ENCODE data around the gene KDM4C. TPM values are rescaled to one million over a fixed set of nuclear protein-coding genes. Genes with fewer than 3 reads are reported as not detected.

Gene KDM4C
- polyA plus RNA-seq, 4 donors = 12.6 to 27.3 (median 18.9) TPM

GRCh38 chr9:6955251-6955921, 197.6 kb downstream of the KDM4C start:
- 55 to 66% (median 57%) methylated on average over 7 of the region's 7 CpGs for WGBS, 3 donors
- Histone ChIP-seq H3K4me3 (ENCODE audit: low read depth in 1 of 3, low read length in 3 of 3) (no peak overlapping the region), H3K9me3 (ENCODE audit: control insufficient read depth in 2 of 2, insufficient read depth in 1 of 2, low read depth in 1 of 2, low read length in 1 of 2) (no peaks in the 10 kb centered on the region), H3K27me3 (ENCODE audit: control insufficient read depth in 3 of 3, insufficient read depth in 3 of 3, low read length in 3 of 3) (no peaks in the 10 kb centered on the region), H3K4me1 (ENCODE audit: control insufficient read depth in 3 of 3, insufficient read depth in 2 of 3, low read depth in 1 of 3, low read length in 2 of 3) (peaks cover 0 to 10% (median 0%) of the 10 kb centered on the region in 3 donors), H3K27ac (ENCODE audit: low read depth in 1 of 3, low read length in 2 of 3) (no peak overlapping the region), H3K36me3 (ENCODE audit: control insufficient read depth in 3 of 3, insufficient read depth in 2 of 3, low read depth in 1 of 3, low read length in 3 of 3) (peaks cover 1 to 5% (median 2%) of the 10 kb centered on the region in 3 donors)
- DNase-seq (no peak), FAIRE-seq (no peak)

GRCh38 chr9:6956879-6957278, 199.1 kb downstream of the KDM4C start:
- FAIRE-seq (no peak), DNase-seq (no peak)
- Histone ChIP-seq H3K36me3 (ENCODE audit: control insufficient read depth in 3 of 3, insufficient read depth in 2 of 3, low read depth in 1 of 3, low read length in 3 of 3) (peaks cover 2 to 6% (median 6%) of the 10 kb centered on the region in 3 donors), H3K27me3 (ENCODE audit: control insufficient read depth in 3 of 3, insufficient read depth in 3 of 3, low read length in 3 of 3) (no peaks in the 10 kb centered on the region), H3K4me3 (ENCODE audit: low read depth in 1 of 3, low read length in 3 of 3) (no peak overlapping the region), H3K27ac (ENCODE audit: low read depth in 1 of 3, low read length in 2 of 3) (no peak overlapping the region), H3K4me1 (ENCODE audit: control insufficient read depth in 3 of 3, insufficient read depth in 2 of 3, low read depth in 1 of 3, low read length in 2 of 3) (peaks cover 0 to 10% (median 0%) of the 10 kb centered on the region in 3 donors), H3K9me3 (ENCODE audit: control insufficient read depth in 2 of 2, insufficient read depth in 1 of 2, low read depth in 1 of 2, low read length in 1 of 2) (no peaks in the 10 kb centered on the region)
- WGBS, 3 donors = 85 to 93% (median 87%) methylated on average over 2 of the region's 2 CpGs

GRCh38 chr9:6959270-6960000, 201.7 kb downstream of the KDM4C start:
- Histone ChIP-seq H3K4me3 (ENCODE audit: low read depth in 1 of 3, low read length in 3 of 3) (no peak overlapping the region), H3K27ac (ENCODE audit: low read depth in 1 of 3, low read length in 2 of 3) (no peak overlapping the region), H3K4me1 (ENCODE audit: control insufficient read depth in 3 of 3, insufficient read depth in 2 of 3, low read depth in 1 of 3, low read length in 2 of 3) (peaks cover 0 to 10% (median 0%) of the 10 kb centered on the region in 3 donors), H3K27me3 (ENCODE audit: control insufficient read depth in 3 of 3, insufficient read depth in 3 of 3, low read length in 3 of 3) (no peaks in the 10 kb centered on the region), H3K9me3 (ENCODE audit: control insufficient read depth in 2 of 2, insufficient read depth in 1 of 2, low read depth in 1 of 2, low read length in 1 of 2) (no peaks in the 10 kb centered on the region), H3K36me3 (ENCODE audit: control insufficient read depth in 3 of 3, insufficient read depth in 2 of 3, low read depth in 1 of 3, low read length in 3 of 3) (peaks cover 2 to 6% (median 6%) of the 10 kb centered on the region in 3 donors)
- WGBS, 3 donors = 42 to 51% (median 46%) methylated on average over 5 of the region's 5 CpGs
- FAIRE-seq (no peak), DNase-seq (peak; percentile 55 to 65)

GRCh38 chr9:6960777-6961176, 203.0 kb downstream of the KDM4C start:
- Histone ChIP-seq H3K4me1 (ENCODE audit: control insufficient read depth in 3 of 3, insufficient read depth in 2 of 3, low read depth in 1 of 3, low read length in 2 of 3) (peaks cover 0 to 10% (median 0%) of the 10 kb centered on the region in 3 donors), H3K36me3 (ENCODE audit: control insufficient read depth in 3 of 3, insufficient read depth in 2 of 3, low read depth in 1 of 3, low read length in 3 of 3) (peaks cover 2 to 6% (median 6%) of the 10 kb centered on the region in 3 donors), H3K27ac (ENCODE audit: low read depth in 1 of 3, low read length in 2 of 3) (no peak overlapping the region), H3K27me3 (ENCODE audit: control insufficient read depth in 3 of 3, insufficient read depth in 3 of 3, low read length in 3 of 3) (no peaks in the 10 kb centered on the region), H3K4me3 (ENCODE audit: low read depth in 1 of 3, low read length in 3 of 3) (no peak overlapping the region), H3K9me3 (ENCODE audit: control insufficient read depth in 2 of 2, insufficient read depth in 1 of 2, low read depth in 1 of 2, low read length in 1 of 2) (no peaks in the 10 kb centered on the region)
- WGBS, 3 donors = 88 to 99% (median 96%) methylated on average over 3 of the region's 3 CpGs
- no peak for DNase-seq
- FAIRE-seq = no peak

- peaks cover 2 to 6% (median 6%) of the 10 kb centered on the region in 3 donors for H3K36me3 ChIP-seq (ENCODE audit: control insufficient read depth in 3 of 3, insufficient read depth in 2 of 3, low read depth in 1 of 3, low read length in 3 of 3)
- H3K27me3 ChIP-seq (ENCODE audit: control insufficient read depth in 3 of 3, insufficient read depth in 3 of 3, low read length in 3 of 3) = no peaks in the 10 kb centered on the region
- FAIRE-seq (peak; percentile 36), DNase-seq (peak in 1 of 2 donors; percentile 44)
- peaks cover 0 to 10% (median 0%) of the 10 kb centered on the region in 3 donors for H3K4me1 ChIP-seq (ENCODE audit: control insufficient read depth in 3 of 3, insufficient read depth in 2 of 3, low read depth in 1 of 3, low read length in 2 of 3)
- H3K9me3 ChIP-seq (ENCODE audit: control insufficient read depth in 2 of 2, insufficient read depth in 1 of 2, low read depth in 1 of 2, low read length in 1 of 2) = no peaks in the 10 kb centered on the region
- no peak overlapping the region for H3K4me3 ChIP-seq (ENCODE audit: low read depth in 1 of 3, low read length in 3 of 3)
- no peak overlapping the region for H3K27ac ChIP-seq (ENCODE audit: low read depth in 1 of 3, low read length in 2 of 3)
- WGBS, 3 donors = 58 to 73% (median 64%) methylated on average over 5 of the region's 5 CpGs
These were observed 204.2 kb downstream of the KDM4C start for GRCh38 chr9:6961845-6962522.

- Histone ChIP-seq H3K36me3 (ENCODE audit: control insufficient read depth in 3 of 3, insufficient read depth in 2 of 3, low read depth in 1 of 3, low read length in 3 of 3) (peaks cover 0 to 4% (median 0%) of the 10 kb centered on the region in 3 donors), H3K9me3 (ENCODE audit: control insufficient read depth in 2 of 2, insufficient read depth in 1 of 2, low read depth in 1 of 2, low read length in 1 of 2) (no peaks in the 10 kb centered on the region), H3K27me3 (ENCODE audit: control insufficient read depth in 3 of 3, insufficient read depth in 3 of 3, low read length in 3 of 3) (no peaks in the 10 kb centered on the region), H3K27ac (ENCODE audit: low read depth in 1 of 3, low read length in 2 of 3) (no peak overlapping the region), H3K4me1 (ENCODE audit: control insufficient read depth in 3 of 3, insufficient read depth in 2 of 3, low read depth in 1 of 3, low read length in 2 of 3) (no peaks in the 10 kb centered on the region), H3K4me3 (ENCODE audit: low read depth in 1 of 3, low read length in 3 of 3) (no peak overlapping the region)
- DNase-seq (no peak), FAIRE-seq (no peak)
- WGBS, 3 donors = 96 to 100% (median 97%) methylated on average over 1 of the region's 1 CpG
These were observed 207.8 kb downstream of the KDM4C start for GRCh38 chr9:6965566-6965965.

- Histone ChIP-seq H3K27me3 (ENCODE audit: control insufficient read depth in 3 of 3, insufficient read depth in 3 of 3, low read length in 3 of 3) (no peaks in the 10 kb centered on the region), H3K27ac (ENCODE audit: low read depth in 1 of 3, low read length in 2 of 3) (no peak overlapping the region), H3K36me3 (ENCODE audit: control insufficient read depth in 3 of 3, insufficient read depth in 2 of 3, low read depth in 1 of 3, low read length in 3 of 3) (no peaks in the 10 kb centered on the region), H3K4me3 (ENCODE audit: low read depth in 1 of 3, low read length in 3 of 3) (no peak overlapping the region), H3K4me1 (ENCODE audit: control insufficient read depth in 3 of 3, insufficient read depth in 2 of 3, low read depth in 1 of 3, low read length in 2 of 3) (no peaks in the 10 kb centered on the region), H3K9me3 (ENCODE audit: control insufficient read depth in 2 of 2, insufficient read depth in 1 of 2, low read depth in 1 of 2, low read length in 1 of 2) (no peaks in the 10 kb centered on the region)
- DNase-seq = peak in 1 of 2 donors; percentile 36
- 43 to 71% (median 63%) methylated on average over 3 of the region's 3 CpGs for WGBS, 3 donors
- no peak for FAIRE-seq
These were observed 210.5 kb downstream of the KDM4C start for GRCh38 chr9:6968271-6968670.

GRCh38 chr9:6969805-6970204, 212.0 kb downstream of the KDM4C start:
- Histone ChIP-seq H3K27ac (ENCODE audit: low read depth in 1 of 3, low read length in 2 of 3) (no peak overlapping the region), H3K36me3 (ENCODE audit: control insufficient read depth in 3 of 3, insufficient read depth in 2 of 3, low read depth in 1 of 3, low read length in 3 of 3) (no peaks in the 10 kb centered on the region), H3K27me3 (ENCODE audit: control insufficient read depth in 3 of 3, insufficient read depth in 3 of 3, low read length in 3 of 3) (no peaks in the 10 kb centered on the region), H3K9me3 (ENCODE audit: control insufficient read depth in 2 of 2, insufficient read depth in 1 of 2, low read depth in 1 of 2, low read length in 1 of 2) (no peaks in the 10 kb centered on the region), H3K4me1 (ENCODE audit: control insufficient read depth in 3 of 3, insufficient read depth in 2 of 3, low read depth in 1 of 3, low read length in 2 of 3) (no peaks in the 10 kb centered on the region), H3K4me3 (ENCODE audit: low read depth in 1 of 3, low read length in 3 of 3) (no peak overlapping the region)
- FAIRE-seq = no peak
- 94 to 98% (median 95%) methylated on average over 3 of the region's 3 CpGs for WGBS, 3 donors
- no peak for DNase-seq
